ENCODE measurements around the gene CSTPP1.

DNA sequence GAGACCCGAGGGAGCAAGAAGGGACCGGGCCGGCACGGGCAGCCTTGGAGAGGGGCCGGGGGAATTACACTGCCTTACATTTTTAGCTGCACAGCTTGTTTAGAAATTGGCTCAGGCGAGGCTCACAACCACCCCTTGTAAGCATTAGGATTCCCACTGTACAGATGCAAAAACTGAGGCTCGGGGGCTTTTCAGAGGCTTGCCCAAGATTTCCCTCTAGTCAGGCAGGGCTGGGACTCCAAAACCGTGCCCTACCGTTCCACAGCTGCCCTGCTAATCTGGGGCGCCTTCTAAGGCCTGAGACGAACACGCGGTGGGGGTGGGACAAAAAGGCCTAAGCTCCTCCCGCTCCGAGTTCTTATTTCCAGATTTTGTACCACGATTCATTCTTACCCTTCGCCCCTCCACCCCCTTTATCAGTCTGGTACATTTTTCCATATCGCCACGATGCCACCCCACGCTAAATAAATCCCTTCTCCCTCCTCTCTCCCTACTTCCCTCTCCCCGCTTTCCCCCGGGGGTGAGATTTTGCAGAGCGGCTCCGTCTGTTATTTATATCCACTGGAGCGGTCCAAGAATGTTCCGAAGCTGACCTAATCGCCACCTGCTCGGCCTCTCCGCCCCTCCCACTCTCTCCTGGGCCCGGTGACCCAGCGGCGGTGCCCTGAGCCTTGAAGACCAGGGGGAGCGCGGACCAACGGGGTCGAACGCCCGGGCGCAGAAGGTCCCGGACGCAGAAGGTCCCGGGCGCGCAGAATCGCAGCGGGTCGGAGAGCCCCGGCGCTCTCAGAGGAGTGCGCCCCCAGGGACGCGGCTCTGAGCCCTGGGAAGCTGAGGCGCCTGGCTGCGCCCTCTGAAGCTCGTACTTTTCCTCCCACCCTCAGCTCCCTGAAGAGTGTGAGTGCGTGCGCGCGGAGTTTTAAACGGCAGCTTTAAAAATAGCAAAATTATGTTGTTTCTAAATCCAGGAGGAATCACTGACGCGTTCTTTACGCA, 250.4 kb downstream of the CSTPP1 start:
- TF ChIP-seq, protein P1, sequence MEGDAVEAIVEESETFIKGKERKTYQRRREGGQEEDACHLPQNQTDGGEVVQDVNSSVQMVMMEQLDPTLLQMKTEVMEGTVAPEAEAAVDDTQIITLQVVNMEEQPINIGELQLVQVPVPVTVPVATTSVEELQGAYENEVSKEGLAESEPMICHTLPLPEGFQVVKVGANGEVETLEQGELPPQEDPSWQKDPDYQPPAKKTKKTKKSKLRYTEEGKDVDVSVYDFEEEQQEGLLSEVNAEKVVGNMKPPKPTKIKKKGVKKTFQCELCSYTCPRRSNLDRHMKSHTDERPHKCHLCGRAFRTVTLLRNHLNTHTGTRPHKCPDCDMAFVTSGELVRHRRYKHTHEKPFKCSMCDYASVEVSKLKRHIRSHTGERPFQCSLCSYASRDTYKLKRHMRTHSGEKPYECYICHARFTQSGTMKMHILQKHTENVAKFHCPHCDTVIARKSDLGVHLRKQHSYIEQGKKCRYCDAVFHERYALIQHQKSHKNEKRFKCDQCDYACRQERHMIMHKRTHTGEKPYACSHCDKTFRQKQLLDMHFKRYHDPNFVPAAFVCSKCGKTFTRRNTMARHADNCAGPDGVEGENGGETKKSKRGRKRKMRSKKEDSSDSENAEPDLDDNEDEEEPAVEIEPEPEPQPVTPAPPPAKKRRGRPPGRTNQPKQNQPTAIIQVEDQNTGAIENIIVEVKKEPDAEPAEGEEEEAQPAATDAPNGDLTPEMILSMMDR (IDR thresholded peaks at IDR 0.05) = peak in 2 of 4 experiments; percentile 9 to 35
- peak in 1 of 2 donors; percentile 23 for TF ChIP-seq POLR2A (IDR thresholded peaks at IDR 0.05)

Measured in gastroesophageal sphincter (tissue), 3 donors.